ENCODE measurements around the gene PNMA8C.

DNA sequence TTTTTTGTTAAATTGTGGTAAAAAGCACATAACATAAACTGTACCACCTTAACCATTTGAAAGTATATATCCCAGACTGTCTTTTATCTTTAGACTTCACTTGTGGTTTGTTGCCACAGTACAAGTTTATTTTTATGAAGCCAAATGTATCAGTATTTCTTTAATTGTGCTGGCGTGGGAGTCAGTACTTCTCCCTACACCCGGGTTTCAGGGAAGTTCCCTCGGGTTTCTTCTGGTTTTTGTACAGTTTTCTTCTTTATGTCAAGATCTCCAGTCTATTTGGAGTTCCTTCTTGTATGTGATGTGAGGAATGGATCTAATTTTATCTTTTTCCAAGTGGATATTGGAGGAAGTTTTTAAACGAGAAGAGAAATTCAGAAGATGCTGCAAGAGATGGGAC lies 35.9 kb downstream of the PNMA8C start:
- TF ChIP-seq, protein P1, sequence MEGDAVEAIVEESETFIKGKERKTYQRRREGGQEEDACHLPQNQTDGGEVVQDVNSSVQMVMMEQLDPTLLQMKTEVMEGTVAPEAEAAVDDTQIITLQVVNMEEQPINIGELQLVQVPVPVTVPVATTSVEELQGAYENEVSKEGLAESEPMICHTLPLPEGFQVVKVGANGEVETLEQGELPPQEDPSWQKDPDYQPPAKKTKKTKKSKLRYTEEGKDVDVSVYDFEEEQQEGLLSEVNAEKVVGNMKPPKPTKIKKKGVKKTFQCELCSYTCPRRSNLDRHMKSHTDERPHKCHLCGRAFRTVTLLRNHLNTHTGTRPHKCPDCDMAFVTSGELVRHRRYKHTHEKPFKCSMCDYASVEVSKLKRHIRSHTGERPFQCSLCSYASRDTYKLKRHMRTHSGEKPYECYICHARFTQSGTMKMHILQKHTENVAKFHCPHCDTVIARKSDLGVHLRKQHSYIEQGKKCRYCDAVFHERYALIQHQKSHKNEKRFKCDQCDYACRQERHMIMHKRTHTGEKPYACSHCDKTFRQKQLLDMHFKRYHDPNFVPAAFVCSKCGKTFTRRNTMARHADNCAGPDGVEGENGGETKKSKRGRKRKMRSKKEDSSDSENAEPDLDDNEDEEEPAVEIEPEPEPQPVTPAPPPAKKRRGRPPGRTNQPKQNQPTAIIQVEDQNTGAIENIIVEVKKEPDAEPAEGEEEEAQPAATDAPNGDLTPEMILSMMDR (IDR thresholded peaks at IDR 0.05) = no peak
- TF ChIP-seq POLR2AphosphoS5 (IDR thresholded peaks at IDR 0.05) (no peak), POLR2A (IDR thresholded peaks at IDR 0.05) (no peak), EP300 (IDR thresholded peaks at IDR 0.05) (no peak)
